ENCODE measurements around the gene NPAS3. TPM values are rescaled to one million over a fixed set of nuclear protein-coding genes. Genes with fewer than 3 reads are reported as not detected.

NPAS3 gene
- total RNA-seq, 2 experiments from 2014 or later, result not detected

DNA sequence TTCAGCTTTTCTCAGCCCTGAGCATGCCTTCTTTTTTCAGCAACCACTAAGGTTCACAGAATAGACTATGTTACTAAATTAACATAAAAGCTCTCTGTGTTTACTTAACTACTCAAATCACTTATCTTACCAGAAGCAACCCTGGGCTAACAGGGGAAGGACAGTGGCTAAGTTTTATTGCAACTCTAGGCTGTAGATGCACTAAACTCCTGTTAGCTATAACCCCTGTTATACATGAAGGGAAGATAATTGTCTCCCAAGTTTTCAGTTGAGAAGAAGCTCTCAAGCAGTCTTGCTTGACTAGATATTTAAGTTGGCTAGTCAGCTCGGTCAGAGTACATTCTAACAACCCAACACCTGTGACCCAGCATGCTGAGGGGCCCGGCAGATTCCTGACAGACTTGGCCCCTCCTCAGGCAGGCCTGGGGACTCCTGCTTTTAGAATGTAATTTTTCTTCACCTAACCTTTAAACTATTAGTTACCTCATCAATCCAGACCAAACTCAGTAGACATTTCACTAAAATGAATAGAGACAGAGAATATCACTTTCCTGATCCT, 547.7 kb downstream of the NPAS3 start:
- intact Hi-C loops (cut with micrococcal nuclease), result no loop called here
- Mint-ChIP-seq H3K4me3 (no peak overlapping the region), H3K27me3 (ENCODE audit: low read depth) (peaks cover 30% of the 10 kb centered on the region), H3K27ac (no peak overlapping the region), H3K9me3 (peaks cover 4% of the 10 kb centered on the region), H3K36me3 (ENCODE audit: low read depth) (no peaks in the 10 kb centered on the region), H3K4me1 (ENCODE audit: low read depth) (no peaks in the 10 kb centered on the region)
- CTCF ChIA-PET, result interaction anchor here (0.6 kb wide), 1 partner anchor 366 kb away, joined by 3 read pairs; no protein-coding TSS in a partner anchor
- DNase-seq, result no peak

DNA sequence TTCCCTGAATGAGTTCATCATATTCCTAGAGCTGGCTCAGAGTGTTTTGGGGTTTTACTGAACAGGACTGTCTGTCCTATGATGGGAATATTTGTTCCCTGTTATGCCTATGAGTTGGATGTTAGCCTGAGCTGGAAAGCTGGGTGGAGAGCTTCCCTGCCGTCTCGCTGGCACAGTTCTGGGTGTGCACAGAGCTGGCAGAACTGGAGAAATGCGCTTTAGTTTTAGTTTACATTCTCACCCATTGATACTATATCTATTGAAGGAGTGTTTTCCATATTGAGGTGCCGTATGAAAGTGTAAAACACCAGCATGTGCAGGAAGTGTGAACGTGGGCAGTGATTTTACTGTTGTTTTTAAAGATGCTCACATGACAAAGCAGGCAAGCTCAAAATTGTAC, 549.9 kb downstream of the NPAS3 start:
- intact Hi-C loops (cut with micrococcal nuclease), result no loop called here
- Mint-ChIP-seq H3K27me3 (ENCODE audit: low read depth) (peaks cover 19% of the 10 kb centered on the region), H3K4me3 (no peak overlapping the region), H3K4me1 (ENCODE audit: low read depth) (no peaks in the 10 kb centered on the region), H3K27ac (no peak overlapping the region), H3K9me3 (peaks cover 4% of the 10 kb centered on the region), H3K36me3 (ENCODE audit: low read depth) (no peaks in the 10 kb centered on the region)
- CTCF ChIA-PET, result no interaction called here
- DNase-seq, result no peak

DNA sequence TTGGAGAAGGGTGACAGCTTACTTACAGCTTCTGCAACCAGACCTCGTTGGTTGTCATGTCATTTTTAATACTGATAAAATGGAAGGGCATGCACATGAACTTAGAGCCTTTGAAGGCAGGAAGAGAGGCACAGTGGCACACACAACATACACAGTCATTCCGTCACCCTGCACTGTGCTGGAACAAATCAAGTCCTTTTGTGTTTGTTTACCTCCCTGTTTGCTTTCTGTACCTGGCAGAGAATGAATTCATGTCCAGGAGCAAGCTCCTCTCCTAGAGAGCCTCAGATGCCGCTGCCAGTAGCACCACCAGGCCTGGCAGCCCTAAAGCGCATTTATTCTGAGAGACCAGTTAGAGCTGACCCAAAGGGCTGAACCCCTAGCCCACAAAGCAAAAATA, 551.9 kb downstream of the NPAS3 start:
- no peak overlapping the region for H3K4me3 Mint-ChIP-seq
- no peak for DNase-seq
- peaks cover 7% of the 10 kb centered on the region for H3K27me3 Mint-ChIP-seq (ENCODE audit: low read depth)
- CTCF ChIA-PET, result no interaction called here
- H3K27ac Mint-ChIP-seq, result no peak overlapping the region
- intact Hi-C loops (cut with micrococcal nuclease), result no loop called here
- H3K36me3 Mint-ChIP-seq (ENCODE audit: low read depth), result peaks cover 1% of the 10 kb centered on the region
- no peaks in the 10 kb centered on the region for H3K4me1 Mint-ChIP-seq (ENCODE audit: low read depth)
- H3K9me3 Mint-ChIP-seq, result peaks cover 10% of the 10 kb centered on the region

DNA sequence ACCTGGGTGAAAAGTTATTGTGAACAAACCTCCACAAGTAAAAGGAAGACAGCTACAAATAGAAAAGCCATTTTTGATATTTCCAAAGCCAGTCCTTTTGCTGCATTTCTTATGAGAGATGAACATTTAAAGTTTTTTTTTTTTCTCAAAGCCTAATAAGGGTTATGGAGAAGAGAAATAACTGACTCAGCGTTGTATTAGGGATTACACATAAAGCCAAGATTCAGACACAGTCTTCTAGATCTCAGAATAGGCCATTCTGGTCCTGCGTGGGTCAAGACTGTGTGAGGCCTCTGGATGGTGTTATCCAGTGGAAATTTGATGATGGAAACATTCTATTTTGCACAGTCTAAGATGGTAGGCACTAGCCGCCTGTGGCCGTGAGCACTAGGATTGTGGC, 552.4 kb downstream of the NPAS3 start:
- peaks cover 2% of the 10 kb centered on the region for H3K27me3 Mint-ChIP-seq (ENCODE audit: low read depth)
- DNase-seq, result no peak
- intact Hi-C loops (cut with micrococcal nuclease), result no loop called here
- no peaks in the 10 kb centered on the region for H3K4me1 Mint-ChIP-seq (ENCODE audit: low read depth)
- H3K27ac Mint-ChIP-seq, result no peak overlapping the region
- H3K4me3 Mint-ChIP-seq, result no peak overlapping the region
- H3K9me3 Mint-ChIP-seq, result peaks cover 11% of the 10 kb centered on the region
- H3K36me3 Mint-ChIP-seq (ENCODE audit: low read depth), result peaks cover 1% of the 10 kb centered on the region
- CTCF ChIA-PET, result no interaction called here

DNA sequence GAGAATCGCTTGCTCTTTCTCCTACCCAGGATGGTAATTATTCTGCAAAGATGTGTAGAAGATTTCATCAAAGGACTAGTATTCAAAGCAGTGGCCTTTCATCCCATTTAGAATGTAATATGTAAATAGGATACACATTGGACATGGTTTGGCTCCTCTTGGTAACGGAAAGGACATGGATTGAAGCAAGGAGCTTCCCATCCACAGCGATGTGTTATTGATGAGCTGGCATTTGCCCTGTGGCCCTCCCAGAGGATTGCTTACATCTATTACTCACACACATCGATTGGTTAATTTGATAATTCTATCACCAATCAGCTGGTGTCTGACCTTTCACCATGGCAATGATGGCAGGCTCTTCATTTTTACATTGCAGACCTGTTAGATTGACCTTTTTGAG, 553.8 kb downstream of the NPAS3 start:
- Mint-ChIP-seq H3K36me3 (ENCODE audit: low read depth) (peaks cover 1% of the 10 kb centered on the region), H3K27ac (no peak overlapping the region), H3K27me3 (ENCODE audit: low read depth) (peaks cover 2% of the 10 kb centered on the region), H3K4me1 (ENCODE audit: low read depth) (no peaks in the 10 kb centered on the region), H3K9me3 (peaks cover 16% of the 10 kb centered on the region), H3K4me3 (no peak overlapping the region)
- intact Hi-C loops (cut with micrococcal nuclease), result no loop called here
- no peak for DNase-seq
- CTCF ChIA-PET, result interaction anchor here (0.5 kb wide), 1 partner anchor 166 kb away, joined by 3 read pairs; no protein-coding TSS in a partner anchor

DNA sequence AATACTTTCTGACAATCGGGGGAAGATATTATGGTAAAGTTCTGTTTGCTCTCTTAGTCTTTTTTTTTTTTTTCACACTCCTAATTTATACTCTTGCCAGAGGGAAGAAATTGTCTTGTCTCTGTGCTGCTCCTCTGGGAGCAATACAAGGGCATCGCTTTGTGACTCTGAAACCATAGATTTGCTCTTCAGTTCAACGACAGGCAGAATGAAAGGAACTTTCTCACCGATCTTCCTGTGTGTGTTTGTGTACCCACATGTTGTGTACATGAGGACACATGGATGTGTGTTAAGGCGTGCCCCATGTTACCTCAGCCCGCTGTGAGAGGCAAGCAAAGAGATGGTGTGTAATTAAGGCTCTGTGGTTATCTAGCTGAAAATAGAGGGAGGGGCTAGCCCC, 554.6 kb downstream of the NPAS3 start:
- intact Hi-C loops (cut with micrococcal nuclease), result no loop called here

DNA sequence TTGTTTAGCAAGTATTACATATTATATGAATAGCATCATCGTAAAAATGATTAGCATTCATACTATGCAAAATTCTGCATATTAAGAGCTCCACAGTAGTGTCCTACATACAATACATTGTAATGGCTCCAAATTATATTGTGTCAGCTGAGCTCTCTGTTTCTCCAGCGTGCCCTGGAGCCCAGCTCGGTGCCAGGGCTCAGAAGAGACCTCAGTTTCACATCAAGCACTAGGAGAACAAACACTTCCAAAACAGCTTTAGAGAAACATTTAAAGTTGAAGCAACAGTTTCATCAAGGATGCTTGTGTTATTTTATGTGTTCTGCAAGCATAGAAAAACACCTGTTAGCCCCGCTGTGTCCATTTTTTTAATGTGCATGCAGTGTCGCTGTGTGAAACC, 555.3 kb downstream of the NPAS3 start:
- peaks cover 1% of the 10 kb centered on the region for H3K36me3 Mint-ChIP-seq (ENCODE audit: low read depth)
- H3K4me1 Mint-ChIP-seq (ENCODE audit: low read depth), result no peaks in the 10 kb centered on the region
- H3K27me3 Mint-ChIP-seq (ENCODE audit: low read depth), result peaks cover 2% of the 10 kb centered on the region
- H3K4me3 Mint-ChIP-seq, result no peak overlapping the region
- CTCF ChIA-PET, result no interaction called here
- DNase-seq, result no peak
- intact Hi-C loops (cut with micrococcal nuclease), result no loop called here
- no peak overlapping the region for H3K27ac Mint-ChIP-seq
- peaks cover 16% of the 10 kb centered on the region for H3K9me3 Mint-ChIP-seq

More for the DNA sequence above, 554.6 kb downstream of the NPAS3 start:
- Mint-ChIP-seq H3K9me3 (peaks cover 16% of the 10 kb centered on the region), H3K27me3 (ENCODE audit: low read depth) (peaks cover 2% of the 10 kb centered on the region), H3K36me3 (ENCODE audit: low read depth) (peaks cover 1% of the 10 kb centered on the region), H3K4me3 (no peak overlapping the region), H3K27ac (no peak overlapping the region), H3K4me1 (ENCODE audit: low read depth) (no peaks in the 10 kb centered on the region)
- DNase-seq, result no peak
- CTCF ChIA-PET, result interaction anchor here (0.5 kb wide), 1 partner anchor 167 kb away, joined by 3 read pairs; no protein-coding TSS in a partner anchor

DNA sequence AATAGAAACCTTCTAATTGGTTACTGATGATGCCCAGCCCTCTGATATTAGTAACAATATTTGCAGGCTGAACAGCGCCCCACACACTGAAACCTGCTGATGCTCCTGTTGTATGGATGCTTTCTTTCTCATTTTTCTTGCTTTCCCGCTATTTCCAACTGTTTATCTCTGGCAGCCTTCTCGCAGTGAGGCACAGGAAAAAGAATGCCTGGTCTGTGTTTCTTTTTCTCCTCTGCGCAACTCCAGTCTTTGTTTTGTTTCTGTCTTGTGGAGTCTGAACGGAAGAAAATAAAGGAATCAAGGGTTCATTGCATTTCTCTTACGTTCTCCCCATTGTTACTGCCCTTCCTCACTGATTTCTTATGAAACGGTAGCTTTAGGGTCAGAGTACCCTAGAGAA, 561.0 kb downstream of the NPAS3 start:
- DNase-seq, result no peak
- Mint-ChIP-seq H3K4me3 (no peak overlapping the region), H3K9me3 (peaks cover 17% of the 10 kb centered on the region), H3K27me3 (ENCODE audit: low read depth) (peaks cover 2% of the 10 kb centered on the region), H3K36me3 (ENCODE audit: low read depth) (peaks cover 1% of the 10 kb centered on the region), H3K27ac (no peak overlapping the region), H3K4me1 (ENCODE audit: low read depth) (no peaks in the 10 kb centered on the region)
- CTCF ChIA-PET, result no interaction called here
- intact Hi-C loops (cut with micrococcal nuclease), result no loop called here

DNA sequence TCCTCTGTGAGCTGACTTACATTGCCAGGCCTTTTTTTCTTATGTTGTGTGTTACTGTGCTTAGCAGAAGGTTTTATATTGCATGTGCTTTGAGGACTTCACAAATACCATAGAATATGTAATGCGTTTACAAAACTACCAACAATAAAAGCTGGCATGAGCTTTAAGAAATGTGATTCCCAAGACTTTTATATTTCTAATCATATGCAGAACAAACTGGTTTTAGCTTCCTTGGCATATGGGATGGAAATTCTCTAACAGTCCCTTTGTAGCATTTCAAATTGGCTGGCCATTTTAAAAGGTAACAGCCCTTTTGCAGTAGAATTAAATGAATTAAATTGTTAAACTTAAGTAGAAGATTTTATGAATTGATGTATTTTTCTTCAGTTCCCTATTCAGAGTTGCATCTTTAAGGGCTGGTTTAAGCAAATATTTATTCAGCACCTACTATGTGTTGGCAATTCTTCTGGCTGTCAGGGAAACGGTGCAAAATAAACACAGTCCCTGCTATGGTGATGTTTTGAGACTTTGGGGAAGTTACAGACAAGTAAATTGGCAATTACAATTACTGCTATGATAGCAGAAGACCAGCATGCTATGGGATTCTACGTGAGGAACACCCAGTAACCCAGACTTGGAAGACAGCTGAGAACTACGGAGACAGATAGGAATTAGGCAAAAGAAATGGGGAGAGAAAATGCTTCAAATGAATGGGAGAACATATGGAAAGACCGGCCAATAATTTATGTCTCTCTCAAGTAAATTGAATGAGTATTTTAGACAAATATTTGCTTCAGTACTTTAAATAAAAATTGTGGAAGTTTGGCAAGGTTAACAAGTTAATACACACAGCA, 565.8 kb downstream of the NPAS3 start:
- Mint-ChIP-seq H3K9me3 (peaks cover 2% of the 10 kb centered on the region), H3K4me1 (ENCODE audit: low read depth) (no peaks in the 10 kb centered on the region), H3K36me3 (ENCODE audit: low read depth) (no peaks in the 10 kb centered on the region), H3K27me3 (ENCODE audit: low read depth) (no peaks in the 10 kb centered on the region), H3K4me3 (no peak overlapping the region), H3K27ac (no peak overlapping the region)
- intact Hi-C loops (cut with micrococcal nuclease), result no loop called here
- CTCF ChIA-PET, result interaction anchor here (0.5 kb wide), 1 partner anchor 19 kb away, joined by 5 read pairs; no protein-coding TSS in a partner anchor
- no peak for DNase-seq

DNA sequence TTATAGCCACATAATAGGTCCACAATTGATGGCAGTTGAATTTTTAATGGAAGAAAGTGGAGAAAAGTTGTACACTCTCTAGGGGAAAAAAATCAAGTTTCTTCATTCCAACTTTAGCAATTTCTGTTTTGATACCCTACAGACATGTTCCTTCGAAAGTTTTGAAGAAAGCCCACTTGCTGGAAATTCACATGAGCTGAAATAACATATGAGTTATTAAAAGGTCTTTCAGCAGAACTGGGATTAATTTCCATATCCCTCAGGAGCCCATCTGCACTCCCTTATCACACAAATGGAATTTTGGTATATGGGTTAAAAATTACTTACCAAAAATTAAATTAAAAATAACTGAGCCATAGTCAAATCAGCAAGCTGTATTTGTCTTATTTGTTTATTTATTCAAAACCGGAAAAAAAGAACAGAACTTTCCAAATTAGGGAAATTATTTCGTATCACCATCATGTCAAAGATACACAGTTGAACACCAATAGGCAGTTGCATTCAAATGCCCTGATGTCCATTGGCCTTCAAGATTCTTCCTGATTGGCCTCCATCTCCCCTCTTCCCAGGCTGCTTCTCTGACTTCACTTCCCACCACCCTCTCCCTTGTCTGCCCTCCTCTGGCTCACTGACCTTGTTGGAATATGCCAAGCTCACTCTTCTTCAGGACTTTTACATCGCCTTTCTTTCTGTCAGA, 566.7 kb downstream of the NPAS3 start:
- no peak overlapping the region for H3K4me3 Mint-ChIP-seq
- no peak overlapping the region for H3K27ac Mint-ChIP-seq
- H3K27me3 Mint-ChIP-seq (ENCODE audit: low read depth), result no peaks in the 10 kb centered on the region
- H3K9me3 Mint-ChIP-seq, result peaks cover 1% of the 10 kb centered on the region
- no peak for DNase-seq
- CTCF ChIA-PET, result no interaction called here
- intact Hi-C loops (cut with micrococcal nuclease), result no loop called here
- H3K36me3 Mint-ChIP-seq (ENCODE audit: low read depth), result no peaks in the 10 kb centered on the region
- H3K4me1 Mint-ChIP-seq (ENCODE audit: low read depth), result no peaks in the 10 kb centered on the region

DNA sequence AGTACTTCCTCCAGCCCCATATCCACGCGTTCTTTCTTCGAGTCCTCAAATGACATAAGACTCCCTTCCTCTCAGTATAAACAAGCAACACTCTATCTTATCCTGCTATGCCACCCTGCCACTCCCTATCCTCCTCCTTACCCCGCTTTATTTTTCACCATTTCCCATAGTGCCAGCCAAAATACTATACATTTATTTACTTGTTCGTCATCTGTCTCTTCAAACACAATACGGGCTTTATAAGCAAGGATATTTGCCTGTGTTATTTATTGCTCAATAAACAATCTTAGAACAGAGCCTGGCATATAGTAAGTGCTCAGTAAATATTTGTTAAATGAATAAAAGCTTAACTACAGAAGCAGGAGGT, 567.3 kb downstream of the NPAS3 start:
- Mint-ChIP-seq H3K9me3 (peaks cover 1% of the 10 kb centered on the region), H3K36me3 (ENCODE audit: low read depth) (no peaks in the 10 kb centered on the region), H3K27me3 (ENCODE audit: low read depth) (no peaks in the 10 kb centered on the region), H3K4me1 (ENCODE audit: low read depth) (no peaks in the 10 kb centered on the region), H3K4me3 (no peak overlapping the region), H3K27ac (no peak overlapping the region)
- CTCF ChIA-PET, result no interaction called here
- DNase-seq, result no peak
- intact Hi-C loops (cut with micrococcal nuclease), result no loop called here

DNA sequence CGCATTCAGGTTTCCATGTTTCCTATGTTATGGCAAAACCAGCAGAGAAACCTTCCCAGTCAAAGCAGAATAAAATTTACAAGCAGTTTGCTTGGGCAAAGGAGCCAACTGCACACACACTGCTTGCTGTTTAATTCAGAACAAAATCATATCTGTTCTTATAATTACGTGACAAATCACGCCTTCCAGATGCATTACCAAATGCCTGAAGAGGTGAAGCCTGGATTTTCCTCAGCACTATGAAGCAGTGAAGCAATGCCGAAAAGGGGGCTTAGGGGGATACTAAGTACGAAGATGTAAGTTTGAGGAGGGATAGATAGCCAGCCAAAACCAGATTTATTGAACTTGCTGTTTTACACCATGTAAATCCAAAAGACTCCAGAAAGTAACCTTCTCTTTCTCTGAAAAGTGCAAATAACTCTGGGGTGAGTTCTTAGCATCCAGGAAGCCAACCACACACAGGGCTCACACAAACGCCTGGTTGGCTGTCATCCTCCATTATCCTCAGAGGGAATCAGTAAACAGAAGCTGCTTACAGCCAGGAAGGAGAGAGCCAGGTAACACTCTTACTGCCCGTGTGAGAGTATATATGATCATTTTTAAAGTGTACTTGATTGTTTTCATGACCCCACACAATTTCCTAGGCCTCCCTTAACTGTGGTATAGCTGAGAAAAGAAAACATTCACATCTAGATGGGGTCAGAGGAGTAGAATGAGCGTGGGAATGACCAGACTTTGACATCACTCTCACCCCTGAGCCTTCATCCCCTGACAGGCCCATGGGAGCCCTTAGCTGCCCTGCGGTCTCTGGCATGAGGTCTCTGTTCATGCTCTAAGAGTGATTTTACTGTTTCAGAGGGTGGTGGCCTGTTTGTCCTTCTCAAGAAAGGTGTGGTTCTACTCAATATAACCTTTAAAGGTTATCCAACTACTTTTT, 569.7 kb downstream of the NPAS3 start:
- intact Hi-C loops (cut with micrococcal nuclease), result no loop called here
- Mint-ChIP-seq H3K36me3 (ENCODE audit: low read depth) (no peaks in the 10 kb centered on the region), H3K9me3 (peaks cover 1% of the 10 kb centered on the region), H3K4me1 (ENCODE audit: low read depth) (no peaks in the 10 kb centered on the region), H3K4me3 (no peak overlapping the region), H3K27ac (no peak overlapping the region), H3K27me3 (ENCODE audit: low read depth) (no peaks in the 10 kb centered on the region)
- no peak for DNase-seq
- CTCF ChIA-PET, result no interaction called here

All from activated naive CD4-positive, alpha-beta T cell treated with anti-CD3 and anti-CD28 coated beads for 36 hours (primary cell).